ENCODE data around the gene ELP6. TPM values are rescaled to one million over a fixed set of nuclear protein-coding genes. Genes with fewer than 3 reads are reported as not detected.
"Not testable (repeated sequence)": the region's sequence is repeated elsewhere in the genome, so short reads cannot be mapped to it uniquely, and the experiment has no call there.

ELP6 gene
- total RNA-seq, 1 donor: 23.5 TPM

GRCh38 chr3:47464588-47464987 is 48.9 kb downstream of the ELP6 start:
- Histone ChIP-seq H2AFZ (ENCODE audit: low read length) (no peak overlapping the region), H4K20me1 (ENCODE audit: insufficient read depth, low read length) (peaks cover 22% of the 10 kb centered on the region), H3K4me2 (ENCODE audit: insufficient read depth, low read length) (no peak overlapping the region), H3K79me2 (ENCODE audit: insufficient read depth, low read length) (peaks cover 52% of the 10 kb centered on the region), H3K4me3 (ENCODE audit: insufficient read depth, low read length) (no peak overlapping the region), H3K9me3 (ENCODE audit: low read depth, low read length) (no peaks in the 10 kb centered on the region), H3K27ac (ENCODE audit: low read depth, low read length) (no peak overlapping the region), H3K27me3 (ENCODE audit: insufficient read depth, low read length) (no peaks in the 10 kb centered on the region), H3K4me1 (ENCODE audit: insufficient read depth, low read length) (no peaks in the 10 kb centered on the region), H3K36me3 (ENCODE audit: insufficient read depth, low read length) (no peaks in the 10 kb centered on the region)
- no peak for DNase-seq (ENCODE audit: insufficient read length, low spot score, missing footprints)
- TF ChIP-seq CTCF (IDR thresholded peaks at IDR 0.05; ENCODE audit: extremely low read depth, low read depth, low read length): no peak

- H3K4me1 ChIP-seq (ENCODE audit: insufficient read depth, low read length); H3K4me3 ChIP-seq (ENCODE audit: insufficient read depth, low read length); H3K27ac ChIP-seq (ENCODE audit: low read depth, low read length); H2AFZ ChIP-seq (ENCODE audit: low read length); H3K27me3 ChIP-seq (ENCODE audit: insufficient read depth, low read length); H3K36me3 ChIP-seq (ENCODE audit: insufficient read depth, low read length); H3K9me3 ChIP-seq (ENCODE audit: low read depth, low read length); H3K4me2 ChIP-seq (ENCODE audit: insufficient read depth, low read length); DNase-seq (ENCODE audit: insufficient read length, low spot score, missing footprints): not testable (repeated sequence)
- peaks cover 46% of the 10 kb centered on the region for H3K79me2 ChIP-seq (ENCODE audit: insufficient read depth, low read length)
- peaks cover 17% of the 10 kb centered on the region for H4K20me1 ChIP-seq (ENCODE audit: insufficient read depth, low read length)
Observed at GRCh38 chr3:47459534-47460085, 53.9 kb downstream of the ELP6 start.

GRCh38 chr3:47456984-47457383 is 56.5 kb downstream of the ELP6 start:
- DNase-seq (ENCODE audit: insufficient read length, low spot score, missing footprints): no peak
- H3K4me3 ChIP-seq (ENCODE audit: insufficient read depth, low read length): no peak overlapping the region
- no peaks in the 10 kb centered on the region for H3K9me3 ChIP-seq (ENCODE audit: low read depth, low read length)
- H3K4me1 ChIP-seq (ENCODE audit: insufficient read depth, low read length): no peaks in the 10 kb centered on the region
- H3K4me2 ChIP-seq (ENCODE audit: insufficient read depth, low read length): no peak overlapping the region
- no peak for TF ChIP-seq CTCF (IDR thresholded peaks at IDR 0.05; ENCODE audit: extremely low read depth, low read depth, low read length)
- no peaks in the 10 kb centered on the region for H3K36me3 ChIP-seq (ENCODE audit: insufficient read depth, low read length)
- H3K27ac ChIP-seq (ENCODE audit: low read depth, low read length): no peak overlapping the region
- H4K20me1 ChIP-seq (ENCODE audit: insufficient read depth, low read length): peaks cover 7% of the 10 kb centered on the region
- H3K79me2 ChIP-seq (ENCODE audit: insufficient read depth, low read length): peaks cover 47% of the 10 kb centered on the region
- H2AFZ ChIP-seq (ENCODE audit: low read length): no peak overlapping the region
- no peaks in the 10 kb centered on the region for H3K27me3 ChIP-seq (ENCODE audit: insufficient read depth, low read length)

- H3K27me3 ChIP-seq (ENCODE audit: insufficient read depth, low read length): no peaks in the 10 kb centered on the region
- H4K20me1 ChIP-seq (ENCODE audit: insufficient read depth, low read length): peaks cover 7% of the 10 kb centered on the region
- H3K4me2 ChIP-seq (ENCODE audit: insufficient read depth, low read length): peak overlapping the region; percentile 7
- TF ChIP-seq CTCF (IDR thresholded peaks at IDR 0.05; ENCODE audit: extremely low read depth, low read depth, low read length): no peak
- no peak overlapping the region for H3K4me3 ChIP-seq (ENCODE audit: insufficient read depth, low read length)
- no peaks in the 10 kb centered on the region for H3K9me3 ChIP-seq (ENCODE audit: low read depth, low read length)
- H3K36me3 ChIP-seq (ENCODE audit: insufficient read depth, low read length): no peaks in the 10 kb centered on the region
- H2AFZ ChIP-seq (ENCODE audit: low read length): no peak overlapping the region
- no peak for DNase-seq (ENCODE audit: insufficient read length, low spot score, missing footprints)
- no peaks in the 10 kb centered on the region for H3K4me1 ChIP-seq (ENCODE audit: insufficient read depth, low read length)
- H3K27ac ChIP-seq (ENCODE audit: low read depth, low read length): no peak overlapping the region
- peaks cover 47% of the 10 kb centered on the region for H3K79me2 ChIP-seq (ENCODE audit: insufficient read depth, low read length)
Observed at GRCh38 chr3:47455806-47456452, 57.6 kb downstream of the ELP6 start.

All from osteoblast (primary cell).